HCT116 (cell line): ENCODE measurements around the gene FERMT3.

Experiments used
- CEBPB ChIP-seq: IDR thresholded peaks from 2 replicates; pipeline ENCODE4 v1.6.1; 2012; ENCODE audit warnings: low read depth
- CTCF ChIP-seq, 3 experiments: fragments of 200-600 bp in 1 of 3; sonication (generic) in 1 of 3; IDR thresholded peaks in 2 of 3; conservative IDR thresholded peaks in 1 of 3; 2 replicates each; pipeline ENCODE4 v1.5.1; 2012 to 2017; ENCODE audit warnings: low read depth in 2 of 3, low read length in 2 of 3, antibody characterized with exemption in 1 of 3, borderline replicate concordance in 1 of 3, control low read depth in 1 of 3, mild to moderate bottlenecking in 1 of 3, mixed read lengths in 1 of 3, mixed run types in 1 of 3, moderate library complexity in 1 of 3; ENCODE audit not compliant: insufficient read depth in 1 of 3
- POLR2A ChIP-seq: IDR thresholded peaks from 2 replicates; pipeline ENCODE4 v1.7.0; 2011; ENCODE audit warnings: borderline replicate concordance; ENCODE audit not compliant: insufficient read depth, insufficient read length; ENCODE audit errors: extremely low read depth
- POLR2AphosphoS5 ChIP-seq: IDR thresholded peaks from 2 replicates; pipeline ENCODE4 v1.6.1; 2011; ENCODE audit warnings: mild to moderate bottlenecking, low read depth, low read length, moderate library complexity
- ZFX ChIP-seq: fragments of 450-650 bp; IDR thresholded peaks from 2 replicates; pipeline ENCODE4 v1.6.1; 2017

GRCh38 chr11:64163951-64164350 lies 42.6 kb upstream of the FERMT3 start:
- no peak for TF ChIP-seq CTCF (IDR thresholded peaks at IDR 0.05 in 2 of 3, conservative IDR thresholded peaks at IDR 0.05 in 1 of 3; ENCODE audit: borderline replicate concordance in 1 of 3, insufficient read depth in 1 of 3, low read depth in 2 of 3, low read length in 2 of 3)
- no peak for TF ChIP-seq POLR2A
- TF ChIP-seq POLR2AphosphoS5 = no peak
- TF ChIP-seq CEBPB = no peak
- TF ChIP-seq ZFX = no peak
